Posterior vena cava (tissue), 2 donors: ENCODE results near the gene SH3BP4. TPM values are rescaled to one million over a fixed set of nuclear protein-coding genes. Genes with fewer than 3 reads are reported as not detected.
A peak's percentile ranks its signal among the peaks of the same experiment; 100 is the strongest.
"Not testable (repeated sequence)": the region's sequence is repeated elsewhere in the genome, so short reads cannot be mapped to it uniquely, and the experiment has no call there.

Experiments used
- DNase-seq: peaks from one replicate; pipeline ENCODE4 v3.0.0-alpha.2; 2020; ENCODE audit warnings: low spot score
- intact Hi-C, 2 donors: fragments of 100-400 bp; cut with DNase I; formaldehyde crosslinking; loops; one replicate each; pipeline versions ENCODE4 v1.14.1 to v1.14.2; 2022 to 2023
- total RNA-seq, 2 donors: library from RNA; stranded (reverse); fragmentation: NEBNext Ultra II Directional; extraction: Animal tissue kit (Norgen Biotek cat#: 25700); gene quantifications; one replicate each; pipeline ENCODE4 v1.2.1, GENCODE V29; 2021
- donor health status: DM: yes; HTN: yes; CAD: no.
- donor health status: DM: yes; HTN: yes; CAD: no.

Gene SH3BP4
- total RNA-seq, 2 donors from 2014 or later: 17.5 to 19.2 TPM

DNA sequence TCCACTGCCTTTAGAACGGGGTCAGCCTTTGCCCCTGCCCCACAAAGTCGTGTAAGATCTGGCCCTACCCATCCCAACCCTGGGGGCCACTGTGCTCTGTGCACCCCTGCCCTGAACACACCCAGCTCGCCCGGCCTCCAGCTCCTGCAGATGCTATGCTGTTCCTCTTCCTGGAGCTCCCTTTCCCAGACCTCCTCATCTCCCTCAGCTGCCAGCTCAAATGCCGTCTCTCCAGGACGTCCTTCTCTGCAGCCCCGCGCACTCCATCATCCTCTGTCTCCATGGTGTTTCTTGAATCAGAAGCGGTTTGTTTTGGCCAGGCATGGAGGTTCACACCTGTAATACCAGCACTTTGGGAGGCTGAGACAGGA lies 94.1 kb downstream of the SH3BP4 start:
- intact Hi-C loops: no loop called here
- no peak for DNase-seq

DNA sequence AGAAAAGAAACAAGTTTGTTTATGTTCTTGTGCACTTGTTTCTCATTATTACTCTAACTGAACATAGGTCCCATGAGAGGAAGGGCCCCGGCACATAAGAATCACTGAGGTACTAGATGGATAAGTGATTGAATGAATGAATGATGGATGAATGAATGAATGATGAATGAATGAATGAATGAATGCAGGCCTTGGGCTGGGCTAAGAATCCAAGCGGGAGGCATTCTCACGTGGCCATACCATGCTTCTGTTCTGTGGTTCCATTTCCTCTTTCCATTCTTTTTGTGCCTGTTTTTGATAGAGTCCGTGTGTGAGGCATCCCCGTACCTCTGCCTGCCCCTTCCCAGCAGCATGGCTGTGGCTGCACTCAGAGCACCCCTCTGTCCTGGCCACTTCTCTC lies 94.8 kb downstream of the SH3BP4 start:
- peak; percentile 40 for DNase-seq
- intact Hi-C loops: no loop called here

DNA sequence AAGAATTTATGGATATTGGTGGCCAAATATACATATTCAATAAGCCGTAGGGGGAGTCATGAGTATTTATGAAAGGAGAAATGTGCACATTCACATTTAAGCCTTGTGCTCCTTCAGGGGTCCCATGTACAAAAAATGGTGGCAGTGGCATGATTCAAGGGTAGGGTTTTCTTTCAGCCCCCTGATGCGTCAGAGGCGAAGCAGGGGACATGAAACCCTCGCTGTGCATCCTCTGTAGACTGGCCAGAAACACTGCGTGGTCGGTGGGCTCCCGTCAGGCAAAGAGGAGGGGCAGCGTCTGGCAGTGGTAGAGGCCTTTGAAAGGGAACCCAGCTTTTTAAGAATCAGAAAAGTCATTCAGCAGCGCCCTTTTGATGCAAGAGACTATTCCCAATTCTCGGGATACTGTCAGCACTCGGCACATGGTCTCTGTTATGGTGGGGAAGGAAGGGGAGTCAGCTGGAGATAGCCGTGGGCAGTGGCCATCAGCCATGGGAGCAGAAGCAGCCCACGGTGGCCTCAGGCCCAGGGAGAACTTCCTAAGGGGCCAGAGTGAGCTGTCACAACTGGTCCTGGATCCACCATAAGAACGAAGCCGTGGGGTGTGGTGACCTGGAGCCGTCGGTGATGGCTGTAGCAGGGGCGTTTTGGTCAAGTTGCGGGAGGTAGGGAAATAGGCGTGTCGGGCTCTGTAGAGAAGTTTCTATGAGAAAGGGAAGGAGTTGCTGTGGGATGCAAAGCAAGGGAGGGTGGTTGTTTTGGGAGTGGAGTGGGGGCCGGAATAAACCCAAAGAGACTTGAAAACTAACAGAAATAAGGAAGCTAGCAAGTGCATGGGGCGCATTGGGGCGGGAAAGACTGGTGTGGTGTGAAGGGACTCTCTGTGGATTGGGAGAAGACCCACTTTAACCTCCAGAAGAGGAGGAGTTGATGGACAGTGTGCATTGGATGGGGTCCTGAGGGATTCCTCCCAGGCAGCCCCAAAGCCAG lies 95.6 kb downstream of the SH3BP4 start:
- intact Hi-C loops: no loop called here
- peak; percentile 65 for DNase-seq

DNA sequence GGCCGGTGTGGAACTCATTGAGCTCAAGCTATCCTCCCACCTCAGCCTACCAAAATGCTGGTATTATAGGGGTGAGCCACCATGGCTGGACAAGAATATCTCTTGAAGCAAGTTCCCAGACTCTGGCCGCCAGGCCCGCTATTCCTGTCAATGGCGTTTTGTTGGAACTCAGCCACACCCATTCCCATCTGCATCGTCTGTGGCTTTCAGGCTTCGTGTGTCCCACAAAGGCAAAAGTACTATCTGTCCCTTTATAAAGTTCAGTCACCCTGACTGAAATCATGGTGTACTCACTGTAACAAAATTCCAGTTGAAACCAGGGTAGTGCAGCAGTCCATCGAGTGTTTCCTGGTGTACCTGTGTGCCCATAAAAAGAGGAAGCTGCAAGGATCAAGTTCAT lies 96.7 kb downstream of the SH3BP4 start:
- no peak for DNase-seq
- intact Hi-C loops: no loop called here

DNA sequence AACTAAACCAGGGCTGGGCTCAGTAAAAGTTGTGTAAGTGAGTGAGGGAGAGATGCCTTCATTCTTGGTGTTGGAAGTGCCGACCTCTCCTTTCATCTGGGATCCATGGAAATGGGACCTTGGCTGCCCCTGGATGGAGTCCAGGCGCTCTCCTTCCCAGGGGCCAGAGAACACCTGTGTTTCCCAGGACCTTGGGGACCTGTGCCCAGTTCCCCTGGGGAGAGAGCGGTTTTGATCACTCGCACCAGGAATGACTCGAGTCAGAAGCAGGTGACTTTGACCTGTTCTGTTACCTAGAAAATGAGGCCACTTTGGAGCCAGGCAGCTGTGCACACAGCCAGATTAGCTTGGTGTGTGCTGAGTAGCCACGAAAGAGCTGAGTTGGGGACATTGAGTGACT lies 97.3 kb downstream of the SH3BP4 start:
- DNase-seq: peak; percentile 17
- intact Hi-C loops: no loop called here

DNA sequence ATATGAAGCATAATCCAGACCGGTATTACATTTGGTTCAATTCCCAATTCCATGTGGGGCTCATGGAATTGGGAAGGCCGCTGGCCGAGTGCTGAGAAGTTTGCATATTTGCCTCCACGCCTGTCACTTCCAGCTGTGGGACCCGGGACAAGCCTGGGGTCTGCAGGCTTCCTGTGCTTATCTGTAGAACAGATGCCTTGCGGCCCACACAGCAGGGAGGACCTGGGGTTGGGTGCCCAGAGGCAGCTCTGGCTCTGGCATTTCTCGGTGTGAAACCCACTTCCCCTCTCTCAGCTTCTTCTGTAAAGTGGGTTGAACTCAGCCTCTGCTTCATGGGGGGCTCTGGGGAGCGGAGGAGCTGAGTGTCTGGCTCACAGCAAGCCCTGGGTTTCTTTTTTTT lies 97.9 kb downstream of the SH3BP4 start:
- intact Hi-C loops: no loop called here
- DNase-seq: peak; percentile 31

DNA sequence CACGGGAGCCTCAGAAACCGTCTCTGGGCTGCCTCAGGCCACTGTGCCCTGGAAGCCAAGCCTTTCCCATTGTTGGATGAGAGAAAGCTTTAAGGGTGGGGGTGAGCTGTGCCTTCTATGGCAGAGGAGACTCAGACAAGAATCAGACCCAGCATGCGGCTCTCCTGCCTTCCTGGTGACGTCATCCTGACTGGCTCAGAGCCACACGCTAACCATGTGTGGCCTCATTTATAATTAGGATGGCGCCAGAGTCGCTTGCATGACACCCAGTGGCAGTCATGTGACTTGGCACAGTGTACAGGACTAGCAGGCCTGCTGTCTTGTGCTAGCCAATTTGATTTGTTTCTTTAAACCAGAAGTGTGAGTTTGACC lies 99.1 kb downstream of the SH3BP4 start:
- intact Hi-C loops: no loop called here
- peak; percentile 97 for DNase-seq

DNA sequence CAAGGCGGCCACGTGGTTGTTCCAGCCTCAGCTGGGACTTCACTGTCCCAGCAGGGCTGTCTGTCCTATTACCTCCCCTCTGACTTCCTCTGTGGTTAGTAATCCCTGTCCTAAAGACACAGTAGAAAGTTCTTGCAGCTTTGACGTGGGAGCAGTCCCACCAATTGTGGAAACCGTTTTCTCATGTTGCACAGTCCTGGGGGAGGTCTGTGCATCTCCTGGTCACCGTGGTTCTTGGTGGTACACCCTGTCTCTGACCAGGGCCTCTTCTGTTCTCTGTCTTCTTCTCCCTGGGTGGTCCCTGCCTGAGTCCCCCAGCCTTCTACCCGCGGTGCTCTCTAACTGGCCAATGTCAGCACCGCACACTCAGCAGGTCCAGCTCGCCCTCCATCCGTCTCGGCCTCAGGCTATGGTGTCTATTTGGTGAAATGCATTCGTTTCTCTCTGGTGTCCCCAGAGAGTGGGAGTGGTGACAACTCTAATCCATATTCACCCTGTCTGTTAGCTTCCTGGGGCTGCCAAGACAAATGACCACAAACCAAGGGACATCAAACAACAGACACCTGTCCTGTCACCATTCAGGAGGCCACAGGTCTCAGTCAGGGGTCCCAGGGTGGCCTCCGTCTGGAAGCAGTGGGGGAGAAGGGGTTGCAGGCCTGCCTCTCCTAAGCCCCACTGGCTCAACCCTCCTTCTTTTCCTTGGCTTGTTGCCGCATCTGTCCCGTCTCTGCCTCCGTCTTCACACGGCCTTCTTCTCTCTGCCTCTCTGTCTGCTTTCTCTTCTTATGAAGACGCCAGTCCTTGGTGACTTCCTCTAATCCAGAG lies 99.8 kb downstream of the SH3BP4 start:
- DNase-seq: peak; percentile 68
- intact Hi-C loops: no loop called here

DNA sequence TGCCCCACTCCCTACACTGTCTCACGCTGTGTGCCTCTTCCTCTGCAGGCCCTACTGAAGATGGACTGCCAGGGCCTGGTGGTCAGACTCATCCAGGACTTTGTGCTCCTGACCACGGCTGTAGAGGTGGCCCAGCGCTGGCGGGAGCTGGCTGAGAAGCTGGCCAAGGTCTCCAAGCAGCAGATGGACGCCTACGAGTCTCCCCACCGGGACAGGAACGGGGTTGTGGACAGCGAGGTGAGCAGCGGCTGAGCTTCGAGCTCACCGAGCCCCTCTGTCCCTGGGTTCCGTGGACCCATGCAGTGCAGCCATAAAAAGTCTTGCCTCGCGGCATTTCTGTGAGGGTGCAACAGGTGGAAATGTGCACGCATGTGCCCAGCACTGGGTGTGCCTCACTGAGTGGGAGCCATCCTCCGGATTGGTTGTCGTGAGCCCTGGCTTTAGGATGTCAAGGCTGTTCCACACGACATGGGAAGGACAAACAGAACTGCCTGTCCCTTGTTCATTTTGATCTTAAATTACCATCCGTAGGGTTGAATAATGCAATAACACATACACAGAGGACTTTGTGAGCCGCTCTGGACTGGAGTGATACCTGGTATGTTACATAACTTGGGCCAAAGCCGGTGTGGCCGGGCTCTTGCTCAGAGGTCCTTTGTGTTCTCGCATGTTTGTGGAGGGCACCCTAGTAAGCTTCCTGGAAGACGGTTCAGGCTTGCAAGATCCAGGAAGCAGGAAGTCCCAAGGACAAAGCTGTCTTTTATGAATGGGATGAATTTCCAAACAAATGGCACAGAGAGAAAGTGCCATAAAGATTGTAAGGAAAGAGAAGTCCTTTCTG lies 100.9 kb downstream of the SH3BP4 start:
- DNase-seq: no peak
- intact Hi-C loops: no loop called here

DNA sequence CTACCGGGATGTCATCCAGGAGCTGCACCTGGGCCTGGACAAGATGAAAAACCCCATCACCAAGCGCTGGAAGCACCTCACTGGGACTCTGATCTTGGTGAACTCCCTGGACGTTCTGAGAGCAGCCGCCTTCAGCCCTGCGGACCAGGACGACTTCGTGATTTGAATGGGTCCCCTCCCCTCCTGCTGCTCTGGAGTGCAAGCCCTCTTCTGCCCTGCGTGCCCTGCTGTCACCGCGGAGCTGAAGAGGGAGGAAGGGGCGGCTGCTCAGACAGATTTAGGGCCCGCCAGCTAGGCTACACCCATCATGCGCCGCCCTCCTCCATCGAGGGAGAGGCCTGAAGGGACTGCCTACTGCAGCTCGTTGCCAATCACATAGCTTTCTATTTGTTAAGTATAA lies 101.8 kb downstream of the SH3BP4 start:
- no peak for DNase-seq
- intact Hi-C loops: no loop called here

DNA sequence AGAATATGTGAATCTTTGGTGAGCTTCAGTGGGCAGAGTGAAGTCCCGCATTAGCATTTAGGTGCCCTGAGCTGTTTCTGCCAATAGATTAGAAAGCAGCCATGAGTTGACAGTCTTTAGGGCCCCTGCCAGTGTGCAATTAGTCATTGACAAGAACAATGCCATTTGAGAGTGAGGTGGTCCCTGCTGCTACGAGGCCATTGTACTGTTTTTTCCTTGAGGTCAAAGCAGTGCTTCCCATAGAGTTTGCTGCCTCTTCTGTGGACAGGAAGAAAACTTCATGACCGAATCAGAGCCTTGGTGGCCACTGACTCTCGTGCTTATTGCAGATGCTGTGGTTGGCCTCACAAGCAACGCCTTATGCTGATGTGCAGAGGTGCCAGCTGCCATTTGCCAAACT lies 102.7 kb downstream of the SH3BP4 start:
- no peak for DNase-seq
- intact Hi-C loops: no loop called here

DNA sequence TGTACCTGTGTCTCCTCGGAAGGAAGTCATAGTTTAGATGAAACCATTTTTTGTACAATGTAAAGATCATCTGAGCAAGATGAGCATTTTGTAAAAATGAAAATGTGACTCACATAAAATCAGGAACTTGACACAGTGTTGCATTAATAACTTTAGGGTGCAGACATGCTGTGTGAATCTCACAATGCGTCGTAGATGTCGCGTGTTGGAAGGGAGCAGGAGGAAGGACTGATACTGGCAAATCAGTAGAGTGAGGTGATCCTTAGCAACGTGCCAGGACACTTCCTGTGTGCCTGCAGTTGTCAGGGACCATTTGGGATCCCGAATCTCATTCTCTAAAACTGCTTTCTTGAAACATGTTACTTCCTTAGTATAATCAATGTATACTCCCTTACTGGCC lies 103.1 kb downstream of the SH3BP4 start:
- DNase-seq: no peak
- intact Hi-C loops: no loop called here

DNA sequence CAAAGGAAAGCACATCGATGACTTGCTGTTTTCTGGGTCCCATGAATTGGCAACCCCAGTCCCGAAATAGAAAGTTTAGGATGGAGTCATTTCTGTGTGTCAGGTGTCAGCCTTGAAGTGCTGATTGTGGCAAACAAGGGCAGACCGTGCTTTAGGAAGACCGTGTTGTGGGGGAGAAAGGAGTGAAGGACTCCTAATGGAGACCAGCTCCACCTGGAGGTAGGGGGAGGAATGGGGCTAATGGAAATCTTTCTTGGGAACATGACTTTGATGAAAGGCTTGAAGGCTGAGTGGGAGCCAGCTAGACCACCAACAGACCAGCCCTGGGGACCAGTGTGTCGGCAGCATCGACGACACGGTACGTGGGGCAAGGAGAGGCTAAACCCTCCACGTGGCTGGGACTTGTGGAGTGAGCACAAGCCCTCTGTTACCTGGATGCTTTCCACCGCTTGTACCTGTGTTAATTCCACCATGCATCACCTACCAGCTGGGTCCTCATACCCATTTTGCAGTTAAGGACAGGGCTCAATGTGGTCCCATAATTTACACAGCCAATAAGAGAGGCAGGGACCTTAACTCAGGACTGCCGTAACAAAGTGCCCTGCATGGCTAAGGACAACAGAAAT lies 104.2 kb downstream of the SH3BP4 start:
- DNase-seq: no peak
- intact Hi-C loops: no loop called here

DNA sequence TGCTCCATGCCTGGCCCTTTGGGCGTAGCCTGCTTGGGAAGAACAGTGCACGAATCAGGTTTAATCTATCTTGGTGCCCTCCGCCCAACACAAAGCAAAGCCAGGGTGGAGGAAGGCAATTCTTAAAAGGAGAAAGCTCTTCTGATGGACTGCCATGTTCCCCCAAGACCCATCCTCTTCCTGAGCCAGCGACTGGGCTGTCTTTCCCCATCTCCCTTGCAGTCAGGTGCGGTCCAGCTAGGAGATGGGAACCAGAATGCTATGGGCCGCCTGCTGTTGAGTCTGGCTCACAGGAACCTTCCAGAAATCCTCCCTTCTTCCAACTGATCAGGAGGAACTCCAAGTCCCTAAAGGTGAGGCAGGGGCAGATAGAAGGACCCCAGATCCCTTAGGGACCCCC lies 105.0 kb downstream of the SH3BP4 start:
- DNase-seq: no peak
- intact Hi-C loops: no loop called here

DNA sequence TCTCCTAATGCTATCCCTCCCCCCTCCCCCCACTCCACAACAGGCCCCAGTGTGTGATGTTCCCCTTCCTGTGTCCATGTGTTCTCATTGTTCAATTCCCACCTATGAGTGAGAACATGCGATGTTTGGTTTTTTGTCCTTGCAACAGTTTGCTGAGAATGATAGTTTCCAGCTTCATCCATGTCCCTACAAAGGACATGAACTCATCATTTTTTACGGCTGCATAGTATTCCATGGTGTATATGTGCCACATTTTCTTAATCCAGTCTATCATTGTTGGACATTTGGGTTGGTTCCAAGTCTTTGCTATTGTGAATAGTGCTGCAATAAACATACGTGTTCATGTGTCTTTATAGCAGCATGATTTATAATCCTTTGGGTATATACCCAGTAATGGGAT lies 105.8 kb downstream of the SH3BP4 start:
- DNase-seq, intact Hi-C loops: not testable (repeated sequence)

DNA sequence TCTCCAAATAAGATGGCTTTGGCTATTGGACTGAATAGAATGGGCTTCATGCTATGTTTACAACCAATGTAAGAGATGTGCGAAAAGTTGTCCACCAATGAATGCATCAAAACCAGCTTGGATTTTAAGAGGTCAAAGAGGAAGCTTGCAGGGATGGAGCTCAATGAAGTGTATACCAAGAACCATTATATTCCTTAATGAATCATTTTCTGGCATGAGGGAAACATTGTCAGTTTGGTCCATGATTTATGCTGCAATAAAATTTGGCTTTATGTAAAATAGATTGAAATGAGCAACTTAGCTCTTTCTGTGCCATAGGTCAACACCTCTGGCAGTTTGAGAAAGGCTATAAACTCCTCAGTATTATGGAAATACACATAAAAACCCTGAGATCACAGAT lies 107.3 kb downstream of the SH3BP4 start:
- intact Hi-C loops: no loop called here
- no peak for DNase-seq

DNA sequence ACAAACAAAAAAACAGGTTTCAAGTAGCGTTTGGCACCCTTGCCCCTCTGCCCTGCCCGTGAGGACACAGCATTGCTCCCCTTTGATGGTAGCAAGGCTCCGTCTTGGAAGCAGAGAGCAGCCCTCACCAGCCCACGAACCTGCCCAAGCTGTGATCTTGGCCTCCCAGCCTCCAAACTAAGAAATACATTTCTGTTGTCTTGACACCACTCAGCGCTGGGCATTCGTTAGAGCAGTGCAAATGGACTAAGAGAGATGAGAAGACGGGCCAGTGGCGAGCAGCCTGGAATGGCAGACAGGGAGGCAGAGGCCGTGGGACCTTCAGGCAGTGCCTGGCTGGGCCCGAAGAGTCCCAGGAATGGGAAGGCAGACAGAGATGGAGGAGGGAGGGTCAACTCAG lies 109.8 kb downstream of the SH3BP4 start:
- DNase-seq: no peak

DNA sequence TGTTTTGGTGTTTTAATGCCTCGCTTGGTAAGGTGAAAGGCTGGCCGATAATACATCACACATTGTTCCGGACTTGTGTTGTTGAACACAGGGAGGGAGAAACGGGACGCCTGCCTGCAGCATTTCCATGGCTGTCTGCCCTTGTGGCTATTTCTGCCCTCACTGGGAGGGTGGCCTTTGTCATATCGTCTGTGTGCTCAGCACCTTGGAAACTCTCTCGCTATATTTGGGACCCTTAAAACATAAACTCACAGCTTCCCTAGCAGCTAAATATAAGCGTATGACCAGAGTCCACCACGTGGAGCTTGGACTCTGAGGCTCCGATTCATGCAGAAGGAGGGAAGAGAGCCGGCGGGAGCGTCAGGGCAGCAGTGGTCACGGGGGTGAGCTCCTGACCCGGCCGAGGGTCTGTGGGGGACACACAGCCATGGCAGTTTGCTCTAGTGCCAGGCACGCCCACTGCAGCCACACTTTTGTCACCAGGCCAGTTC lies 111.7 kb downstream of the SH3BP4 start:
- peak; percentile 70 for DNase-seq
- intact Hi-C loops: no loop called here

More for the DNA sequence above, 109.8 kb downstream of the SH3BP4 start:
- intact Hi-C loops: no loop called here

DNA sequence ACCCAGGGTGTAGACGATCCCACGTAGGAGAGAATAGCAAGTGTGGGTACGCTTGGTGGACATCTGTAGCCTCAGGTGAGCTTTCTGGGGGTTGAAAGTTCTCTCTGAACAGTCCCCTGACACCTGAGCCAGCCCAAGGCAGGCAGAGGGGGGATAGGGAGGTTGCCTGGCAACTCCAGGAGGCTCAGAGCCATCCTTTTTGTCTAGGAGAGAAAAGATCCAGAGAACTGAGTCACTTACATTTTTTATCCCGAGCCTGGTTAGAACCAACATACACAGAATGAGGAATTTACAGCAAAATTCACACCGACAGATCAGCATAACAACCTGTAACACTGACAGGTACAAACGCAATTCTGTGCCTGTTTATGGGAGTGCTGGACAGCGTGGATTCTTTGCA lies 113.2 kb downstream of the SH3BP4 start:
- no peak for DNase-seq

More for the DNA sequence above, 113.2 kb downstream of the SH3BP4 start:
- intact Hi-C loops: no loop called here
